ENCODE measurements around the gene ENO2.
A peak's percentile ranks its signal among the peaks of the same experiment; 100 is the strongest.

ENO2 gene

GRCh38 chr12:6946033-6946919 lies 31.9 kb downstream of the ENO2 start:
- TF ChIP-seq, protein P1, sequence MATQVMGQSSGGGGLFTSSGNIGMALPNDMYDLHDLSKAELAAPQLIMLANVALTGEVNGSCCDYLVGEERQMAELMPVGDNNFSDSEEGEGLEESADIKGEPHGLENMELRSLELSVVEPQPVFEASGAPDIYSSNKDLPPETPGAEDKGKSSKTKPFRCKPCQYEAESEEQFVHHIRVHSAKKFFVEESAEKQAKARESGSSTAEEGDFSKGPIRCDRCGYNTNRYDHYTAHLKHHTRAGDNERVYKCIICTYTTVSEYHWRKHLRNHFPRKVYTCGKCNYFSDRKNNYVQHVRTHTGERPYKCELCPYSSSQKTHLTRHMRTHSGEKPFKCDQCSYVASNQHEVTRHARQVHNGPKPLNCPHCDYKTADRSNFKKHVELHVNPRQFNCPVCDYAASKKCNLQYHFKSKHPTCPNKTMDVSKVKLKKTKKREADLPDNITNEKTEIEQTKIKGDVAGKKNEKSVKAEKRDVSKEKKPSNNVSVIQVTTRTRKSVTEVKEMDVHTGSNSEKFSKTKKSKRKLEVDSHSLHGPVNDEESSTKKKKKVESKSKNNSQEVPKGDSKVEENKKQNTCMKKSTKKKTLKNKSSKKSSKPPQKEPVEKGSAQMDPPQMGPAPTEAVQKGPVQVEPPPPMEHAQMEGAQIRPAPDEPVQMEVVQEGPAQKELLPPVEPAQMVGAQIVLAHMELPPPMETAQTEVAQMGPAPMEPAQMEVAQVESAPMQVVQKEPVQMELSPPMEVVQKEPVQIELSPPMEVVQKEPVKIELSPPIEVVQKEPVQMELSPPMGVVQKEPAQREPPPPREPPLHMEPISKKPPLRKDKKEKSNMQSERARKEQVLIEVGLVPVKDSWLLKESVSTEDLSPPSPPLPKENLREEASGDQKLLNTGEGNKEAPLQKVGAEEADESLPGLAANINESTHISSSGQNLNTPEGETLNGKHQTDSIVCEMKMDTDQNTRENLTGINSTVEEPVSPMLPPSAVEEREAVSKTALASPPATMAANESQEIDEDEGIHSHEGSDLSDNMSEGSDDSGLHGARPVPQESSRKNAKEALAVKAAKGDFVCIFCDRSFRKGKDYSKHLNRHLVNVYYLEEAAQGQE (IDR thresholded peaks at IDR 0.05; ENCODE audit: low read depth) = no peak
- TF ChIP-seq RAD21 (IDR thresholded peaks at IDR 0.05; ENCODE audit: low read depth) (no peak), CREB1 (IDR thresholded peaks at IDR 0.05; ENCODE audit: low read depth) (peak; percentile 28; the same call in 1 of the 2 replicates), ZBTB7A (IDR thresholded peaks at IDR 0.05; ENCODE audit: low read depth) (no peak; the same call in 1 of the 2 replicates), YY1 (IDR thresholded peaks at IDR 0.05; ENCODE audit: low read depth) (peak; percentile 56), MAX (IDR thresholded peaks at IDR 0.05) (peak; percentile 2; the same call in 1 of the 2 replicates), TAF1 (IDR thresholded peaks at IDR 0.05; ENCODE audit: low read depth) (0 out of 2 replicates have a peak, but pooled peaks have one; percentile 68), EP300 (IDR thresholded peaks at IDR 0.05; ENCODE audit: borderline replicate concordance) (0 out of 2 replicates have a peak, but pooled peaks have one; percentile 20), EGR1 (IDR thresholded peaks at IDR 0.05) (0 out of 2 replicates have a peak, but pooled peaks have one; percentile 8), NFIC (IDR thresholded peaks at IDR 0.05) (no peak), FOXM1 (IDR thresholded peaks at IDR 0.05; ENCODE audit: borderline replicate concordance, low read depth) (no peak), TCF12 (IDR thresholded peaks at IDR 0.05; ENCODE audit: low read depth) (peak; percentile 37; the same call in 1 of the 2 replicates), TEAD4 (IDR thresholded peaks at IDR 0.05) (no peak), CEBPB (IDR thresholded peaks at IDR 0.05) (no peak)
- TF ChIP-seq, protein P2, sequence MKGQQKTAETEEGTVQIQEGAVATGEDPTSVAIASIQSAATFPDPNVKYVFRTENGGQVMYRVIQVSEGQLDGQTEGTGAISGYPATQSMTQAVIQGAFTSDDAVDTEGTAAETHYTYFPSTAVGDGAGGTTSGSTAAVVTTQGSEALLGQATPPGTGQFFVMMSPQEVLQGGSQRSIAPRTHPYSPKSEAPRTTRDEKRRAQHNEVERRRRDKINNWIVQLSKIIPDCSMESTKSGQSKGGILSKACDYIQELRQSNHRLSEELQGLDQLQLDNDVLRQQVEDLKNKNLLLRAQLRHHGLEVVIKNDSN (IDR thresholded peaks at IDR 0.05) = no peak

GRCh38 chr12:6946920-6947374 lies 32.6 kb downstream of the ENO2 start:
- no peak for TF ChIP-seq YY1 (IDR thresholded peaks at IDR 0.05; ENCODE audit: low read depth)
- TF ChIP-seq FOXM1 (IDR thresholded peaks at IDR 0.05; ENCODE audit: borderline replicate concordance, low read depth) = no peak
- TF ChIP-seq TAF1 (IDR thresholded peaks at IDR 0.05; ENCODE audit: low read depth) = no peak
- no peak for TF ChIP-seq CEBPB (IDR thresholded peaks at IDR 0.05)
- TF ChIP-seq, protein P2 (IDR thresholded peaks at IDR 0.05) = no peak
- TF ChIP-seq EP300 (IDR thresholded peaks at IDR 0.05; ENCODE audit: borderline replicate concordance) = no peak
- no peak for TF ChIP-seq TCF12 (IDR thresholded peaks at IDR 0.05; ENCODE audit: low read depth)
- TF ChIP-seq MAX (IDR thresholded peaks at IDR 0.05) = no peak
- TF ChIP-seq, protein P1 (IDR thresholded peaks at IDR 0.05; ENCODE audit: low read depth) = no peak
- TF ChIP-seq EGR1 (IDR thresholded peaks at IDR 0.05) = no peak
- TF ChIP-seq NFIC (IDR thresholded peaks at IDR 0.05) = no peak
- no peak for TF ChIP-seq TEAD4 (IDR thresholded peaks at IDR 0.05)
- no peak for TF ChIP-seq RAD21 (IDR thresholded peaks at IDR 0.05; ENCODE audit: low read depth)
- no peak for TF ChIP-seq ZBTB7A (IDR thresholded peaks at IDR 0.05; ENCODE audit: low read depth)

DNA sequence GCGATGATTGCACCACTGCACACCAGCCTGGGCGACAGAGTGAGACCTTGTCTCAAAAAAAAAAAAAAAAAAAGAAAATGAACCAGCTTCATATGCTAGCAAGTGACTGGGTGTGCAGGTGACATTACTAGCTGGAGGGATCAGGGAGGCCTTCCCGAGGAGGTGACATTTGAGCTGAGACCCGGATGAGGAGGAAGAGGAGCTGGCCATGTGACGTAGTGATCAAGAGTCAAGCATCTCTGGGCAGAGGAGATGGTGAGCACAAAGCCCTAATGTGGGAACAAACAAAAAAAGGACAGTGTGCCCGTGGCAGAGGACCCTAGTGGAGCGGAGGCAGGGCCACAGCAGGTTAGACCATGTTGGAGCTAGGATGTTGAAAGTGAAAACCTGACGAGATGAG lies 33.2 kb downstream of the ENO2 start:
- TF ChIP-seq MAX (IDR thresholded peaks at IDR 0.05) (no peak), TAF1 (IDR thresholded peaks at IDR 0.05; ENCODE audit: low read depth) (no peak), EP300 (IDR thresholded peaks at IDR 0.05; ENCODE audit: borderline replicate concordance) (no peak), NFIC (IDR thresholded peaks at IDR 0.05) (no peak), YY1 (IDR thresholded peaks at IDR 0.05; ENCODE audit: low read depth) (no peak), TCF12 (IDR thresholded peaks at IDR 0.05; ENCODE audit: low read depth) (no peak), TEAD4 (IDR thresholded peaks at IDR 0.05) (no peak), CEBPB (IDR thresholded peaks at IDR 0.05) (no peak), ZBTB7A (IDR thresholded peaks at IDR 0.05; ENCODE audit: low read depth) (no peak)

GRCh38 chr12:6948873-6949594 lies 34.7 kb downstream of the ENO2 start:
- TF ChIP-seq NFIC (IDR thresholded peaks at IDR 0.05) (no peak), EGR1 (IDR thresholded peaks at IDR 0.05) (no peak), FOXM1 (IDR thresholded peaks at IDR 0.05; ENCODE audit: borderline replicate concordance, low read depth) (no peak), YY1 (IDR thresholded peaks at IDR 0.05; ENCODE audit: low read depth) (no peak), TCF12 (IDR thresholded peaks at IDR 0.05; ENCODE audit: low read depth) (no peak), EP300 (IDR thresholded peaks at IDR 0.05; ENCODE audit: borderline replicate concordance) (no peak)
- TF ChIP-seq, protein P1 (IDR thresholded peaks at IDR 0.05; ENCODE audit: low read depth) = no peak
